ENCODE data around the gene HDGF. TPM values are rescaled to one million over a fixed set of nuclear protein-coding genes. Genes with fewer than 3 reads are reported as not detected.

HDGF gene
- total RNA-seq, 2 experiments from 2014 or later, result 357 to 365 TPM

- Mint-ChIP-seq H3K4me3 (no peak overlapping the region), H3K27ac (no peak overlapping the region), H3K9me3 (no peaks in the 10 kb centered on the region), H3K36me3 (peaks cover 30% of the 10 kb centered on the region), H3K4me1 (ENCODE audit: low read depth) (peaks cover 27% of the 10 kb centered on the region), H3K27me3 (no peaks in the 10 kb centered on the region)
- POLR2A ChIA-PET, result interaction anchor here (1.4 to 4.9 kb wide), 3 partner anchors 9 to 29 kb away, joined by 4 to 90 read pairs (median 48); partner anchors contain the start of genes HDGF, ISG20L2, METTL25B and PRCC
- DNase-seq, result no peak
- intact Hi-C loops (cut with micrococcal nuclease), result no loop called here
- CTCF ChIA-PET, result interaction anchor here (6.1 kb wide), 1 partner anchor 12 kb away, joined by 64 read pairs; no protein-coding TSS in a partner anchor
These were observed 13.1 kb downstream of the HDGF start for GRCh38 chr1:156738407-156738806.

- Mint-ChIP-seq H3K4me3 (no peak overlapping the region), H3K4me1 (ENCODE audit: low read depth) (peaks cover 18% of the 10 kb centered on the region), H3K27ac (no peak overlapping the region), H3K9me3 (no peaks in the 10 kb centered on the region), H3K36me3 (peaks cover 16% of the 10 kb centered on the region), H3K27me3 (no peaks in the 10 kb centered on the region)
- intact Hi-C loops (cut with micrococcal nuclease), result no loop called here
- POLR2A ChIA-PET, result no interaction called here
- CTCF ChIA-PET, result interaction anchor here (1.4 to 4.2 kb wide), 2 partner anchors 8 to 45 kb away, joined by 5 to 23 read pairs; no protein-coding TSS in a partner anchor
- DNase-seq, result no peak
These were observed 17.4 kb downstream of the HDGF start for GRCh38 chr1:156733989-156734584.

- peak; percentile 98 for DNase-seq
- H3K9me3 Mint-ChIP-seq, result no peaks in the 10 kb centered on the region
- H3K27me3 Mint-ChIP-seq, result no peaks in the 10 kb centered on the region
- peak within 1 kb of the TSS; percentile 99 for H3K27ac Mint-ChIP-seq
- peaks cover 23% of the 10 kb centered on the region for H3K4me1 Mint-ChIP-seq (ENCODE audit: low read depth)
- intact Hi-C loops (cut with micrococcal nuclease), result loop anchor here (1.0 to 5.0 kb wide), 6 partner anchors 12 to 410 kb away; partner anchors contain the start of genes ETV3, HDGF, MRPL24 and PRCC
- POLR2A ChIA-PET, result interaction anchor here (0.6 to 7.4 kb wide), 12 partner anchors 8 to 137 kb away, joined by 3 to 90 read pairs (median 5); partner anchors contain the start of genes HDGF, MRPL24, NAXE and PRCC
- CTCF ChIA-PET, result interaction anchor here (1.0 to 34.5 kb wide), 11 partner anchors 12 to 161 kb away, joined by 3 to 1179 read pairs (median 52); partner anchors contain the start of genes CRABP2, HDGF, INSRR and MRPL24
- H3K4me3 Mint-ChIP-seq, result no peak within 1 kb of the TSS
- peaks cover 24% of the 10 kb centered on the region for H3K36me3 Mint-ChIP-seq
These were observed 22.6 kb downstream of the HDGF start, which contains the start of gene ISG20L2 for GRCh38 chr1:156728599-156729462. TSS of gene ISG20L2 (minus strand) at chr1:156728766. CDS start at chr1:156727652, 1,114 bp downstream.

- peaks cover 30% of the 10 kb centered on the region for H3K36me3 Mint-ChIP-seq
- intact Hi-C loops (cut with micrococcal nuclease), result loop anchor here (1.0 to 5.0 kb wide), 7 partner anchors 13 to 411 kb away; partner anchors contain the start of genes ETV3, HDGF, MRPL24 and NTRK1
- ChIA-PET CTCF (interaction anchor here (0.9 to 34.5 kb wide), 18 partner anchors 13 to 223 kb away, joined by 3 to 1179 read pairs (median 20); partner anchors contain the start of genes CRABP2, HDGF, INSRR and MRPL24), POLR2A (interaction anchor here (0.6 to 7.4 kb wide), 12 partner anchors 13 to 136 kb away, joined by 3 to 90 read pairs (median 5); partner anchors contain the start of genes HDGF, MRPL24, NAXE and PRCC)
- no peak within 1 kb of the TSS for H3K4me3 Mint-ChIP-seq
- DNase-seq, result peak; percentile 88
- peaks cover 31% of the 10 kb centered on the region for H3K4me1 Mint-ChIP-seq (ENCODE audit: low read depth)
- peak within 1 kb of the TSS; percentile 99 for H3K27ac Mint-ChIP-seq
- H3K9me3 Mint-ChIP-seq, result no peaks in the 10 kb centered on the region
- H3K27me3 Mint-ChIP-seq, result no peaks in the 10 kb centered on the region
These were observed 23.4 kb downstream of the HDGF start, which contains the start of gene METTL25B for GRCh38 chr1:156727926-156728598. TSS of gene METTL25B (plus strand) at chr1:156728469. CDS start at chr1:156729105, 636 bp downstream.

- POLR2A ChIA-PET, result interaction anchor here (1.1 to 7.4 kb wide), 8 partner anchors 12 to 136 kb away, joined by 3 to 90 read pairs (median 10); partner anchors contain the start of genes HDGF, MRPL24, NAXE and PRCC
These were observed 24.0 kb downstream of the HDGF start for GRCh38 chr1:156727492-156727891.

GRCh38 chr1:156726549-156727226, 24.8 kb downstream of the HDGF start:
- peak; percentile 71 for DNase-seq
- POLR2A ChIA-PET, result interaction anchor here (0.6 to 7.4 kb wide), 10 partner anchors 14 to 135 kb away, joined by 3 to 90 read pairs (median 5); partner anchors contain the start of genes CRABP2, HDGF, MRPL24 and PRCC
- intact Hi-C loops (cut with micrococcal nuclease), result loop anchor here (1.0 to 5.0 kb wide), 6 partner anchors 37 to 201 kb away; partner anchors contain the start of gene NTRK1
- Mint-ChIP-seq H3K9me3 (no peaks in the 10 kb centered on the region), H3K27me3 (no peaks in the 10 kb centered on the region), H3K27ac (no peak overlapping the region), H3K4me1 (ENCODE audit: low read depth) (peaks cover 36% of the 10 kb centered on the region), H3K4me3 (no peak overlapping the region), H3K36me3 (peaks cover 32% of the 10 kb centered on the region)
- CTCF ChIA-PET, result interaction anchor here (0.6 to 34.5 kb wide), 55 partner anchors 9 to 269 kb away, joined by 3 to 1179 read pairs (median 7); partner anchors contain the start of genes CRABP2, HDGF, INSRR and MRPL24

More at GRCh38 chr1:156727492-156727891, 24.0 kb downstream of the HDGF start:
- peaks cover 34% of the 10 kb centered on the region for H3K4me1 Mint-ChIP-seq (ENCODE audit: low read depth)
- peaks cover 29% of the 10 kb centered on the region for H3K36me3 Mint-ChIP-seq
- peak overlapping the region; percentile 99 for H3K27ac Mint-ChIP-seq
- H3K4me3 Mint-ChIP-seq, result no peak overlapping the region
- no peak for DNase-seq
- H3K9me3 Mint-ChIP-seq, result no peaks in the 10 kb centered on the region
- no peaks in the 10 kb centered on the region for H3K27me3 Mint-ChIP-seq
- intact Hi-C loops (cut with micrococcal nuclease), result loop anchor here (2.0 to 5.0 kb wide), 2 partner anchors 133 to 200 kb away; partner anchors contain the start of gene NTRK1
- CTCF ChIA-PET, result interaction anchor here (0.9 to 34.5 kb wide), 26 partner anchors 14 to 222 kb away, joined by 3 to 1179 read pairs (median 18); partner anchors contain the start of genes CRABP2, HDGF, INSRR and MRPL24

GRCh38 chr1:156725683-156726280, 25.7 kb downstream of the HDGF start:
- peaks cover 36% of the 10 kb centered on the region for H3K36me3 Mint-ChIP-seq
- peak; percentile 88 for DNase-seq
- no peak overlapping the region for H3K4me3 Mint-ChIP-seq
- H3K4me1 Mint-ChIP-seq (ENCODE audit: low read depth), result peaks cover 36% of the 10 kb centered on the region
- no peaks in the 10 kb centered on the region for H3K27me3 Mint-ChIP-seq
- no peak overlapping the region for H3K27ac Mint-ChIP-seq
- ChIA-PET CTCF (interaction anchor here (0.6 to 34.5 kb wide), 65 partner anchors 8 to 340 kb away, joined by 3 to 1179 read pairs (median 5); partner anchors contain the start of genes CRABP2, GPATCH4, HDGF and INSRR), POLR2A (interaction anchor here (0.6 to 7.4 kb wide), 10 partner anchors 15 to 136 kb away, joined by 3 to 90 read pairs (median 4); partner anchors contain the start of genes CRABP2, HDGF, MRPL24 and PRCC)
- intact Hi-C loops (cut with micrococcal nuclease), result loop anchor here (1.0 to 5.0 kb wide), 6 partner anchors 36 to 202 kb away; partner anchors contain the start of gene NTRK1
- no peaks in the 10 kb centered on the region for H3K9me3 Mint-ChIP-seq

- Mint-ChIP-seq H3K36me3 (peaks cover 35% of the 10 kb centered on the region), H3K4me1 (ENCODE audit: low read depth) (peaks cover 28% of the 10 kb centered on the region), H3K27ac (peak overlapping the region; percentile 77), H3K27me3 (no peaks in the 10 kb centered on the region), H3K9me3 (no peaks in the 10 kb centered on the region), H3K4me3 (no peak overlapping the region)
- ChIA-PET POLR2A (interaction anchor here (1.0 kb wide), 1 partner anchor 221 kb away, joined by 3 read pairs; the partner anchor contains the start of gene MEF2D), CTCF (interaction anchor here (0.6 to 34.5 kb wide), 6 partner anchors 9 to 96 kb away, joined by 3 to 1179 read pairs (median 3); partner anchors contain the start of genes CRABP2 and NES)
- peak; percentile 38 for DNase-seq
- intact Hi-C loops (cut with micrococcal nuclease), result no loop called here
These were observed 29.9 kb downstream of the HDGF start for GRCh38 chr1:156721535-156721934.

GRCh38 chr1:156721131-156721530, 30.3 kb downstream of the HDGF start:
- CTCF ChIA-PET, result interaction anchor here (0.6 to 34.5 kb wide), 5 partner anchors 8 to 95 kb away, joined by 3 to 1179 read pairs (median 3); partner anchors contain the start of genes CRABP2 and NES
- H3K36me3 Mint-ChIP-seq, result peaks cover 35% of the 10 kb centered on the region
- DNase-seq, result no peak
- no peaks in the 10 kb centered on the region for H3K9me3 Mint-ChIP-seq
- H3K27ac Mint-ChIP-seq, result peak overlapping the region; percentile 77
- POLR2A ChIA-PET, result interaction anchor here (1.0 kb wide), 1 partner anchor 220 kb away, joined by 3 read pairs; the partner anchor contains the start of gene MEF2D
- H3K4me1 Mint-ChIP-seq (ENCODE audit: low read depth), result peaks cover 28% of the 10 kb centered on the region
- no peaks in the 10 kb centered on the region for H3K27me3 Mint-ChIP-seq
- no peak overlapping the region for H3K4me3 Mint-ChIP-seq
- intact Hi-C loops (cut with micrococcal nuclease), result no loop called here

All from activated CD4-positive, alpha-beta memory T cell treated with anti-CD3 and anti-CD28 coated beads for 36 hours (primary cell).